ENCODE data around the gene TIGD2. TPM values are rescaled to one million over a fixed set of nuclear protein-coding genes. Genes with fewer than 3 reads are reported as not detected.

The TIGD2 gene
- total RNA-seq, 1 donor from 2014 or later: 8.8 TPM

DNA sequence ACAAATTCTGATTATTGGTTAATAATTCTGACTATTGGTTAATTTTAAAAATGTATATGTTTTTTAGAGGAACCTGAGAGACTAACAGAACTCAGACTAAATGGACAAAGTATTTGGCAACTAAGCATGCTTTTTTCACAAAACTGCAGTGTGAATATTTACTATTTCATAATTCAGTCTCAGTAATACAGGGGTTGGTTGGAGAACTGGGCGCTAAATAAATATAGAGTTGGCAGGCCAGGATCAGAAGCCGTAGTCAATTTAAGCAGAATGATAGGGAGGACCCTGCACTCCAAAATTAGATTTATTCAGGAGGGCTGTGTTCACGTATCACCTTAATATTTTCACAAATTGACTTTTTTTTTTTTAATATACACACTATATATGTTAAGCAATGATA, 5.8 kb downstream of the TIGD2 start:
- H3K9me3 Mint-ChIP-seq (ENCODE audit: unreplicated experiment): no peaks in the 10 kb centered on the region
- TF ChIP-seq, protein P1, sequence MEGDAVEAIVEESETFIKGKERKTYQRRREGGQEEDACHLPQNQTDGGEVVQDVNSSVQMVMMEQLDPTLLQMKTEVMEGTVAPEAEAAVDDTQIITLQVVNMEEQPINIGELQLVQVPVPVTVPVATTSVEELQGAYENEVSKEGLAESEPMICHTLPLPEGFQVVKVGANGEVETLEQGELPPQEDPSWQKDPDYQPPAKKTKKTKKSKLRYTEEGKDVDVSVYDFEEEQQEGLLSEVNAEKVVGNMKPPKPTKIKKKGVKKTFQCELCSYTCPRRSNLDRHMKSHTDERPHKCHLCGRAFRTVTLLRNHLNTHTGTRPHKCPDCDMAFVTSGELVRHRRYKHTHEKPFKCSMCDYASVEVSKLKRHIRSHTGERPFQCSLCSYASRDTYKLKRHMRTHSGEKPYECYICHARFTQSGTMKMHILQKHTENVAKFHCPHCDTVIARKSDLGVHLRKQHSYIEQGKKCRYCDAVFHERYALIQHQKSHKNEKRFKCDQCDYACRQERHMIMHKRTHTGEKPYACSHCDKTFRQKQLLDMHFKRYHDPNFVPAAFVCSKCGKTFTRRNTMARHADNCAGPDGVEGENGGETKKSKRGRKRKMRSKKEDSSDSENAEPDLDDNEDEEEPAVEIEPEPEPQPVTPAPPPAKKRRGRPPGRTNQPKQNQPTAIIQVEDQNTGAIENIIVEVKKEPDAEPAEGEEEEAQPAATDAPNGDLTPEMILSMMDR (IDR thresholded peaks at IDR 0.05; ENCODE audit: unreplicated experiment): no peak
- no peak overlapping the region for H3K27ac Mint-ChIP-seq (ENCODE audit: unreplicated experiment)
- peaks cover 11% of the 10 kb centered on the region for H3K4me1 Mint-ChIP-seq (ENCODE audit: unreplicated experiment)
- no peak overlapping the region for H3K4me3 Mint-ChIP-seq (ENCODE audit: unreplicated experiment)
- H3K27me3 Mint-ChIP-seq (ENCODE audit: unreplicated experiment): peaks cover 6% of the 10 kb centered on the region
- DNase-seq (ENCODE audit: low spot score): no peak
- peaks cover 3% of the 10 kb centered on the region for H3K36me3 Mint-ChIP-seq (ENCODE audit: low read depth, unreplicated experiment)

DNA sequence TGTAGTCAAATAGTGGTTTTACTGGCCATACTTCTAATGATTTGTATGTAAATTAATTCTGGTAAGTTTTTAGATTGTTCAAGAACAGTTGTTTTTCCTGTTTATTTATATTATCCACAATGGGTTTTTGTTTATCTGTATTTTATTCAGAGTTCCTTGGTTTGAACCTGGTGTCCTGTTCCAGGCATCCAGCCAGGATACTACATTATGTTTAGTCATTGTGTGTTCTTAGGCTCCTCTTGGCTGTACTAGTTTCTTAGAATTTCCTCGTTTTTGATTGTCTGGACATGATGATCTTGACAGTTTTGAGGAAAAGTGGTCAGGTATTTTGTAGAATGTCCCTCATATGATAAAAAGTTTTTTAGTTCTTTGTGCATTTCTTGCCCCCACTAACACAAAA, 7.8 kb downstream of the TIGD2 start:
- Mint-ChIP-seq H3K4me1 (ENCODE audit: unreplicated experiment) (peaks cover 6% of the 10 kb centered on the region), H3K9me3 (ENCODE audit: unreplicated experiment) (no peaks in the 10 kb centered on the region), H3K27ac (ENCODE audit: unreplicated experiment) (no peak overlapping the region), H3K27me3 (ENCODE audit: unreplicated experiment) (peaks cover 2% of the 10 kb centered on the region), H3K36me3 (ENCODE audit: low read depth, unreplicated experiment) (peaks cover 8% of the 10 kb centered on the region), H3K4me3 (ENCODE audit: unreplicated experiment) (no peak overlapping the region)
- DNase-seq (ENCODE audit: low spot score): no peak
- TF ChIP-seq, protein P1 (IDR thresholded peaks at IDR 0.05; ENCODE audit: unreplicated experiment): no peak

DNA sequence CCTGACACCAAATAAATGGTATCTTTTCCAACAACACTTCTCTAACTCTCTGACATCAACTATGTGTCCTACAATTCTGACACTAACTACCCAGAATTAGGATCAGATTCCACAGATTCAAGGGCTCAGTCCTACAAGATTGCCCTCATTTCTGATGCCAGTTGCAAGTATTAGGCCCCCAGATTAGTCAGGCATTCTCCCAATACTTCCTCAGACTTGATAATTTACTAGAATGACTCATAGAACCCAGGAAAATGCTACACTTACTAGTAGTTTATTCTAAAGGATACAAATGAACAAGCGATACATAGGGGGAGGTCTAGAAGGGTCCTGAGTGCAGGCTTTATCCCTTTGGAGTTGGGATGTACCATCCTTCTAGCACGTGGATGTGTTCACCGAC, 8.5 kb downstream of the TIGD2 start:
- peaks cover 8% of the 10 kb centered on the region for H3K36me3 Mint-ChIP-seq (ENCODE audit: low read depth, unreplicated experiment)
- peaks cover 2% of the 10 kb centered on the region for H3K27me3 Mint-ChIP-seq (ENCODE audit: unreplicated experiment)
- no peak overlapping the region for H3K4me3 Mint-ChIP-seq (ENCODE audit: unreplicated experiment)
- H3K4me1 Mint-ChIP-seq (ENCODE audit: unreplicated experiment): peaks cover 6% of the 10 kb centered on the region
- TF ChIP-seq, protein P1 (IDR thresholded peaks at IDR 0.05; ENCODE audit: unreplicated experiment): no peak
- no peaks in the 10 kb centered on the region for H3K9me3 Mint-ChIP-seq (ENCODE audit: unreplicated experiment)
- no peak overlapping the region for H3K27ac Mint-ChIP-seq (ENCODE audit: unreplicated experiment)
- DNase-seq (ENCODE audit: low spot score): no peak

DNA sequence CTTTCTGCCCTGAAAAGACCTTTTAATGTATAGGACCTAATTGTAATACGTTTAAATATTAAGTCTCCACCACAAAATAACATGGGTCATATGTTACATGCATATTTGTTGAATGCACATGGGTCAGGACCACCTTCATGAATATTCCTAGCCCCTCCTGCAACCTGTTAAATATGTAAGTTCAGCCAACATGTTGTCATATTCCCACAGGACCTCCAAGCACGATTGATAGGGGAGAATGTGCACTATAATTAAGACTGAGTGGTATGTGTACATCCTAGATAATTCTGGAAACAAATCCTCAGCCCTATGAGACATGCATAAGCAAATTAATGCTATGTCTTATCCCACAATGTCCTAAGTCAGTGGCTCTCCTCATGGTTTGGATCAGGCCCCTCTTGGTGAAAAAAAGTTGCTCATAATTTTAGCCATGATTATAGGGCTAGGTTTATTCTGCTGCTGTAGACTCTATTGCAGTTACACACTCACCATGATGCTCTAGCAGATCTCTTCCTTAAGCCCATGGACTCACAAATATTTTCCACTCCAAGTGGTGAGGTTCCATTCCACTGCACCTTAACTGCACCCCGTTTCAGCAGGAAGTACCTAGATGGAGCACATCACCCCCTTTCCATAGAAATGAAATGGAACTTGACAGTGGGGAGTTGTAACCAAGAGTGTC, 10.2 kb downstream of the TIGD2 start:
- DNase-seq (ENCODE audit: low spot score): no peak
- Mint-ChIP-seq H3K27ac (ENCODE audit: unreplicated experiment) (no peak overlapping the region), H3K4me1 (ENCODE audit: unreplicated experiment) (peaks cover 6% of the 10 kb centered on the region), H3K27me3 (ENCODE audit: unreplicated experiment) (peaks cover 4% of the 10 kb centered on the region), H3K9me3 (ENCODE audit: unreplicated experiment) (no peaks in the 10 kb centered on the region), H3K36me3 (ENCODE audit: low read depth, unreplicated experiment) (peaks cover 8% of the 10 kb centered on the region), H3K4me3 (ENCODE audit: unreplicated experiment) (no peak overlapping the region)
- TF ChIP-seq, protein P1 (IDR thresholded peaks at IDR 0.05; ENCODE audit: unreplicated experiment): no peak

DNA sequence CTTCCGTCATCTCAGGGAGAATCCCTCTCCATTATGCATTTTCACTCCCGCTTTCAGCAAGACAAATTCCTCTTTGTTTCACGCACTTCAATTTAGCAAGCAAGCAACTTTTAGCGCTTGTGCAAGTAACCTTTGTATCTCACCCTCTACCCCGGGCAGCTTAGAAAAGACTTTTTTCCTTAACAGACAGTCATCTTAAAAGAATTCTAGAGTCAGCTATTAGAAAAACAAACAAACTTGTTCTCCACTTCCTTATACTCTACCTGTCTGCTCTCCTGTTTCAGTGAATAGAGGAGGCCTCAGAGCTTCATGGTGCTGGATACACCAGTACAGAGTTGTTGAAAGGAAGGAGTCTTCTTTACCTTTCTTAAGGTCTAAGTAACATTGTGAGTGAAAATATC, 12.1 kb downstream of the TIGD2 start:
- TF ChIP-seq, protein P1 (IDR thresholded peaks at IDR 0.05; ENCODE audit: unreplicated experiment): no peak
- Mint-ChIP-seq H3K27ac (ENCODE audit: unreplicated experiment) (no peak overlapping the region), H3K9me3 (ENCODE audit: unreplicated experiment) (no peaks in the 10 kb centered on the region), H3K4me3 (ENCODE audit: unreplicated experiment) (no peak overlapping the region), H3K27me3 (ENCODE audit: unreplicated experiment) (peaks cover 4% of the 10 kb centered on the region), H3K36me3 (ENCODE audit: low read depth, unreplicated experiment) (peaks cover 8% of the 10 kb centered on the region), H3K4me1 (ENCODE audit: unreplicated experiment) (peaks cover 6% of the 10 kb centered on the region)
- no peak for DNase-seq (ENCODE audit: low spot score)

Data from endothelial cell (in vitro differentiated cells).